Bronchial epithelial cell (primary cell): Measurements from ENCODE around the gene TGFBR3. TPM values are rescaled to one million over a fixed set of nuclear protein-coding genes. Genes with fewer than 3 reads are reported as not detected.

Experiments
- DNase-seq: peaks from one replicate; pipeline ENCODE4 v3.0.0-alpha.2; 2010; ENCODE audit warnings: low read depth
- FAIRE-seq: peaks from 2 replicates; lab custom pipeline; 2011; peaks lifted over from hg19 to GRCh38; lab: Jason Lieb, UNC
- H3K27me3 ChIP-seq: 2 replicates; pipeline ENCODE4 v1.5.1; 2011; ENCODE audit warnings: low read length; ENCODE audit not compliant: control insufficient read depth, insufficient read depth
- H3K36me3 ChIP-seq: 2 replicates; pipeline ENCODE4 v1.5.1; 2011; ENCODE audit warnings: low read length; ENCODE audit not compliant: control insufficient read depth, insufficient read depth
- H3K4me3 ChIP-seq: 2 replicates; pipeline ENCODE4 v1.5.1; 2011; ENCODE audit warnings: mild to moderate bottlenecking, low read depth, low read length, control low read depth
- total RNA-seq: library from RNA; depleted of rRNA; stranded (reverse); fragments of >200 nt; gene quantifications from 2 replicates; pipeline ENCODE4 v1.2.1, GENCODE V29; 2014
- TF ChIP-seq, protein P1 (sequence below): IDR thresholded peaks from 2 replicates; pipeline ENCODE4 v1.5.1; 2011; ENCODE audit warnings: mild to moderate bottlenecking, moderate library complexity, low read length, control low read depth, inconsistent platforms; ENCODE audit not compliant: insufficient read depth, severe bottlenecking

TGFBR3 gene
- total RNA-seq, 1 donor from 2014 or later: 1.8 TPM

DNA sequence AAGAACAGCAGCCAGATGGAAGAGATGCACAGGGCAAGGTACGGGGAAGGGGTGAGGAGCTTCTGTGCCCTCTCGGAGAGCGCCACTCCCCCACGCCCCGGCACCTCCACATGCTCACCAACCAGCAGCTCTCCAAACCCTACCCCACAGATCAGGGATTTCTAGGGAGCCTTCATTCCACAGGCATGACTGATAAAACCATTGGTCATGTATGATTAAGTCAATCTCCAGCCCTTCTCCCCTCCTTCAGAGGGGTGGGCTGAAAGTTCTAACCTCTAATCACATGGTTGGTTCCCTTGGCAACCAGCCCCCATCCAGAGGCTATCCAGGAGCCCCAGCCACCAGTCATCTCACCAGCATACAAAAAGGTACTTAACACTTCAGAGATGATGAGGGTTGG is 144.7 kb downstream of the TGFBR3 start:
- H3K27me3 ChIP-seq: no peaks in the 10 kb centered on the region
- FAIRE-seq (no peak), DNase-seq (peak; percentile 33)
- TF ChIP-seq, protein P1, sequence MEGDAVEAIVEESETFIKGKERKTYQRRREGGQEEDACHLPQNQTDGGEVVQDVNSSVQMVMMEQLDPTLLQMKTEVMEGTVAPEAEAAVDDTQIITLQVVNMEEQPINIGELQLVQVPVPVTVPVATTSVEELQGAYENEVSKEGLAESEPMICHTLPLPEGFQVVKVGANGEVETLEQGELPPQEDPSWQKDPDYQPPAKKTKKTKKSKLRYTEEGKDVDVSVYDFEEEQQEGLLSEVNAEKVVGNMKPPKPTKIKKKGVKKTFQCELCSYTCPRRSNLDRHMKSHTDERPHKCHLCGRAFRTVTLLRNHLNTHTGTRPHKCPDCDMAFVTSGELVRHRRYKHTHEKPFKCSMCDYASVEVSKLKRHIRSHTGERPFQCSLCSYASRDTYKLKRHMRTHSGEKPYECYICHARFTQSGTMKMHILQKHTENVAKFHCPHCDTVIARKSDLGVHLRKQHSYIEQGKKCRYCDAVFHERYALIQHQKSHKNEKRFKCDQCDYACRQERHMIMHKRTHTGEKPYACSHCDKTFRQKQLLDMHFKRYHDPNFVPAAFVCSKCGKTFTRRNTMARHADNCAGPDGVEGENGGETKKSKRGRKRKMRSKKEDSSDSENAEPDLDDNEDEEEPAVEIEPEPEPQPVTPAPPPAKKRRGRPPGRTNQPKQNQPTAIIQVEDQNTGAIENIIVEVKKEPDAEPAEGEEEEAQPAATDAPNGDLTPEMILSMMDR: no peak
- no peak overlapping the region for H3K4me3 ChIP-seq
- H3K36me3 ChIP-seq: no peaks in the 10 kb centered on the region

DNA sequence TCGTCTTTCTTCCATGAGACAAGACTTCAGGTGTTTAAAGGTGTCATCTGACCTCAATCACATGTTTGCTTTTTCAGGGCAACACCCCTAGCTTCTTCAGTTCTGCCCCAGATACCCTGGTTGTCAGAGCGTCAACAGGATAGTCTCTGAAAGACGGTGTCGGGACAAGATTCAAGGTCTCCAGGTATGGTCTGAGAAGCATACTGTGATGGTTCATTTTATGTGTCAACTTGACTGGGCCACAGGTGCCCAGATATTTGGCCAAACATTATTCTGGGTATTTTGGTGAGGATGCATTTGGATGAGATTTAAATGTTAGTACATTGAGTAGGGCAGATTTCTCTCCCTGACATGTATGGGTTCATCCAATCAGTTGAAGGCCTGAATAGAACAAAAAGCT is 148.3 kb downstream of the TGFBR3 start:
- Histone ChIP-seq H3K4me3 (no peak overlapping the region), H3K27me3 (no peaks in the 10 kb centered on the region), H3K36me3 (no peaks in the 10 kb centered on the region)
- TF ChIP-seq, protein P1: no peak
- FAIRE-seq (no peak), DNase-seq (no peak)

DNA sequence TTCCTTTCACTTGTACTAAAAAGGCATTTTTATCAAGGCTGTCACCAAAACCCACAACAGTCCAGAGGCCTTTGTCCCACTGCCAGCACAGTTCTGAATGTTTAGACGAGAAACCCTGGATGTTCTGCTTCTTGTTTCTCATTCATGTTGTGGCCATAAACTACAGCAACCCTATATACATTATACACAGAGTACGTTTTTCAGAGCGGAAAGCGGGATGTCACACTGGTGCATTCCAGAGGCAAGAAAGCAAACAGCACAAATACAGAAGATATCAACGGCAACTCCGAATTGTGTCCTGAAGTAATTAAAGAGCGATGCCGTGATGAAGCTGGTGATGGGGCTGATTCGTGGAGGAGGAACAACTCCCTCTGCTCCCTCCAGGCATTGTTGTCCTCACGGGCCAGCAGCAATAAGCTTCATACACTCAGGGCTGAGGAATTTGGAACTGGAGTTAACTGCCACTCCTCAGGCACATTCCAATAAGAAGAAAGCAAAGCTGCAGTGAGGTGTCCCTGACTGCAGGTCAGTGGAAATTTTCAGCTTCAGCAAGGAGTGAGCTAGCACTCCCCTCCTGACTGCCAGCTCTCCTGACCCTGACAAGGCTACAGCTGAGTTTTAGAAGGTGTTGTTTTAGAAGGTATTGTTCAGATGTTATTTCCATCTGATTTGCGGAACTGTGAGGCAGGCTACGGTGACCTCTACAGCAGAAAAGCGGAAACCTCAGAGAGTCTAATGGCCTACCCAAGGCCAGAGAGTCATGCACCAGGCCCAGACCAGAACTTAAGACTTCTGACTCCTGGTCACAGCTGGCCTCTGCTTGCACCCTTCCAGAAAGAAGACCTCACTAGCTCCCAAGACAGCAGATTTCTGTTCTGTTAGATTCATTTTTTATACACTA is 149.0 kb downstream of the TGFBR3 start:
- H3K36me3 ChIP-seq: no peaks in the 10 kb centered on the region
- FAIRE-seq (peak; percentile 70), DNase-seq (peak; percentile 82)
- H3K4me3 ChIP-seq: no peak overlapping the region
- H3K27me3 ChIP-seq: no peaks in the 10 kb centered on the region
- TF ChIP-seq, protein P1: no peak

DNA sequence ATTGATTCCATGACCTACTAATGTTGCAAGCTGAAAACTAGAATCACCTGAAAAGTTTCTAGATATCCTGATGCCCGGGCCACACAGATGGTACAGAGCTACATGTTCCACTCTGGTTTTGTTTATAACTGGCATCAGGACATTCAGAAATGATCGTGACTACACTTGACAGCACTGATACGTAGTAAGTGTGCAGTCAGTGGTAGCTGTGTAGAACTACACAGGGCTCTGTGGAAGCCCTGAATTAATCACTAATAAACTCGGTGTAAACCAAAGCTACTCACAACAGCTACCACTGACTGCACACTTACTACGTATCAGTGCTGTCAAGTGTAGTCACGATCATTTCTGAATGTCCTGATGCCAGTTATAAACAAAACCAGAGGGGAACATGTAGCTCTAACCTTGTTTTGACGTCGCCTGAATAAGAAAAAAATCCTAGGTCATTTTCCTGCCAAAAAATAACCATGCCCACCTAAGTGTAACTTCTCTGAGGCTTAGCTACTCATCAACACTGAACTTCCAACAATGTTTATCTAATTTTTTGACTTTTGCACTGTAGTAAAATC is 149.7 kb downstream of the TGFBR3 start:
- Histone ChIP-seq H3K27me3 (no peaks in the 10 kb centered on the region), H3K4me3 (no peak overlapping the region), H3K36me3 (no peaks in the 10 kb centered on the region)
- DNase-seq (no peak), FAIRE-seq (no peak)
- TF ChIP-seq, protein P1: no peak

DNA sequence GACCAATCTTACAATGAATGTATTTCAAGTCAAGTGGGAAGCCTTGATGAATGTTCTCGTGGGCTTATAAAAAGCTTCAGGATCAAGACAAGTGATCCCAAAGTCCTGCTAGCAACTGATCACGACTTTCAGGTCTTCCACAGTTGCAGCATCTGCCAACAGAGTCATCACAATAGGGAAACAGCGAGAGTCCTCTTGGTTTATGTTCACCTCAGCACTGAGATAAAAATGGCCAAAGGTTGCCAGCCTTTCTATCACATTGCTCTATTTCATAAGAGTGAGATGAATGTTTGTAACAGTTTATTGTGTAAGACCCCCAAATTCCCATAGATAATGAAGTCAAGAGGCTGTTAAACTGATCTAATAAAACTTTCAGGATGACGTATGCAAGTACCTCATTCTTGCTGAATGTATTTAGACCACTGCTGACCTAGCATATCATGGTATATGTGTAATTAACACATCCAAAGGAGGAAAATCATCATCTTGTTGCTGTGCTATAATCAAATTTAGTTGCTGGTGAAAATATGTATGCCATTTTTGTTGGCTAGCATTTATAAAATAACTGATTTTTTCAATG is 150.6 kb downstream of the TGFBR3 start:
- TF ChIP-seq, protein P1: no peak
- DNase-seq: no peak
- no peak overlapping the region for H3K4me3 ChIP-seq
- H3K27me3 ChIP-seq: no peaks in the 10 kb centered on the region
- no peak for FAIRE-seq
- no peaks in the 10 kb centered on the region for H3K36me3 ChIP-seq
